ENCODE measurements around the gene ZBTB39.

- peak; percentile 82 to 98 (median 95) for TF ChIP-seq CTCF (IDR thresholded peaks at IDR 0.05 in 8 of 11, conservative IDR thresholded peaks at IDR 0.05 in 3 of 11)
- TF ChIP-seq POLR2A (IDR thresholded peaks at IDR 0.05) = no peak
Observed at GRCh38 chr12:56987551-56988053, 18.7 kb downstream of the ZBTB39 start.

All from spleen (tissue), 7 donors.